Endothelial cell of umbilical vein (primary cell): ENCODE results near the gene ATRNL1. TPM values are rescaled to one million over a fixed set of nuclear protein-coding genes. Genes with fewer than 3 reads are reported as not detected.

Source experiments
- BruUV-seq: library from RNA; stranded (reverse); fragments of 400-500 nt; replicated peaks from 2 replicates; lab custom pipeline; 2021; lab: Mats Ljungman, UMichigan
- CTCF ChIA-PET: fragments of 300-600, 350-600 bp; sonication (Branson Sonifier 250); formaldehyde crosslinking; loops from one replicate; lab custom pipeline; 2021; ENCODE audit warnings: antibody characterized with exemption, inconsistent platforms; lab: Charles Lee
- POLR2A ChIA-PET: fragments of 300-600, 350-600 bp; sonication (Branson Sonifier 250); formaldehyde crosslinking; loops from one replicate; lab custom pipeline; 2021; ENCODE audit warnings: antibody characterized with exemption, inconsistent platforms; lab: Charles Lee
- DNase-seq: peaks from one replicate; pipeline ENCODE4 v3.0.0-alpha.2; 2011; ENCODE audit warnings: low read depth, low spot score
- FAIRE-seq: peaks from 2 replicates; lab custom pipeline; 2011; peaks lifted over from hg19 to GRCh38; lab: Jason Lieb, UNC
- H2AFZ ChIP-seq: 2 replicates; pipeline ENCODE4 v1.6.0; 2012; ENCODE audit warnings: low read depth, low read length, control low read depth, inconsistent platforms
- H3K27ac ChIP-seq: 2 replicates; pipeline ENCODE4 v1.5.1; 2011; ENCODE audit warnings: low read depth, mild to moderate bottlenecking, control low read depth, low read length, moderate library complexity; ENCODE audit not compliant: insufficient read depth
- H3K27me3 ChIP-seq, 2 experiments: 2 replicates each; pipeline versions ENCODE4 v1.6.0 to v1.6.1; 2011; ENCODE audit warnings: low read length in 2 of 2, mixed read lengths in 1 of 2; ENCODE audit not compliant: control insufficient read depth in 2 of 2, insufficient read depth in 2 of 2
- H3K36me3 ChIP-seq, 2 experiments: 2 replicates in 1 of 2; 3 replicates in 1 of 2; pipeline ENCODE4 v1.5.1; 2011; ENCODE audit warnings: low read length in 2 of 2, mild to moderate bottlenecking in 1 of 2, moderate library complexity in 1 of 2; ENCODE audit not compliant: control insufficient read depth in 2 of 2, insufficient read depth in 2 of 2; ENCODE audit errors: extremely low read depth in 1 of 2
- H3K4me1 ChIP-seq: 3 replicates; pipeline ENCODE4 v1.5.1; 2011; ENCODE audit warnings: mild to moderate bottlenecking, low read length; ENCODE audit not compliant: control insufficient read depth, insufficient read depth; ENCODE audit errors: extremely low read depth
- H3K4me2 ChIP-seq: 2 replicates; pipeline ENCODE4 v1.6.1; 2011; ENCODE audit warnings: low read length, control low read depth, mixed read lengths; ENCODE audit not compliant: insufficient read depth
- H3K4me3 ChIP-seq, 3 experiments: fragments of 200-600 bp in 1 of 3; sonication (generic), shearing (Covaris generic) in 1 of 3; replicated peaks in 1 of 3; 2 replicates each; pipeline ENCODE4 v1.5.1; 2011 to 2016; ENCODE audit warnings: control low read depth in 3 of 3, low read length in 3 of 3, mild to moderate bottlenecking in 2 of 3, inconsistent platforms in 1 of 3, low read depth in 1 of 3, moderate library complexity in 1 of 3; ENCODE audit not compliant: insufficient read depth in 1 of 3
- H3K79me2 ChIP-seq: 2 replicates; pipeline ENCODE4 v1.6.0; 2012; ENCODE audit warnings: low read length, inconsistent platforms; ENCODE audit not compliant: control insufficient read depth, insufficient read depth
- H3K9ac ChIP-seq: replicated peaks from 2 replicates; pipeline ENCODE3; 2011; ENCODE audit warnings: low read length, control low read depth; ENCODE audit not compliant: insufficient read depth; ENCODE audit errors: extremely low read depth
- H3K9me1 ChIP-seq: replicated peaks from 3 replicates; pipeline ENCODE4 v1.6.0; 2011; ENCODE audit warnings: mild to moderate bottlenecking, low read length; ENCODE audit not compliant: control insufficient read depth, insufficient read depth; ENCODE audit errors: extremely low read depth
- H3K9me3 ChIP-seq: replicated peaks from 2 replicates; pipeline ENCODE4 v1.5.1; 2012; ENCODE audit warnings: low read length, inconsistent platforms; ENCODE audit not compliant: control insufficient read depth, insufficient read depth
- H4K20me1 ChIP-seq: replicated peaks from 2 replicates; pipeline ENCODE3; 2011; ENCODE audit warnings: mild to moderate bottlenecking, low read length; ENCODE audit not compliant: control insufficient read depth, insufficient read depth; ENCODE audit errors: extremely low read depth
- CTCF ChIP-seq, 2 donors: IDR thresholded peaks; 1 replicate in 1 of 2; 2 replicates in 1 of 2; pipeline ENCODE4 v1.5.1; 2011; ENCODE audit warnings: low read length in 2 of 2, mild to moderate bottlenecking in 2 of 2, moderate library complexity in 2 of 2, control low read depth in 1 of 2, inconsistent platforms in 1 of 2, low read depth in 1 of 2; ENCODE audit not compliant: insufficient read depth in 1 of 2; ENCODE audit errors: extremely low read depth in 1 of 2
- FOS ChIP-seq: IDR thresholded peaks from 2 replicates; pipeline ENCODE4 v1.6.1; 2011; ENCODE audit warnings: mild to moderate bottlenecking, low read length, moderate library complexity, borderline replicate concordance; ENCODE audit not compliant: insufficient read depth
- GATA2 ChIP-seq: IDR thresholded peaks from 2 replicates; pipeline ENCODE4 v1.7.0; 2011; ENCODE audit warnings: low read depth, mild to moderate bottlenecking, moderate library complexity, mixed read lengths, low read length; ENCODE audit not compliant: insufficient read length, insufficient read depth
- JUN ChIP-seq: IDR thresholded peaks from 2 replicates; pipeline ENCODE4 v1.6.1; 2011; ENCODE audit warnings: borderline replicate concordance, low read depth; ENCODE audit not compliant: insufficient read length, insufficient read depth
- MAX ChIP-seq: IDR thresholded peaks from 2 replicates; pipeline ENCODE4 v1.6.1; 2011; ENCODE audit not compliant: insufficient read depth, insufficient read length
- POLR2A ChIP-seq: IDR thresholded peaks from 2 replicates; pipeline ENCODE4 v1.6.1; 2012; ENCODE audit warnings: low read depth, mild to moderate bottlenecking, control low read depth, low read length
- POLR2AphosphoS5 ChIP-seq: IDR thresholded peaks from 2 replicates; pipeline ENCODE4 v1.6.1; 2012; ENCODE audit warnings: low read depth, mild to moderate bottlenecking, control low read depth, low read length, moderate library complexity; ENCODE audit not compliant: insufficient read depth
- dilution Hi-C: fragments of 300-500 bp; cut with MboI; formaldehyde crosslinking; loops from one replicate; pipeline ENCODE4 v1.15.0; 2019; ENCODE audit warnings: low sequenced_read_pairs; ENCODE audit not compliant: extremely low pct_ligation_motif_present
- intact Hi-C: fragments of 100-400 bp; cut with micrococcal nuclease; formaldehyde crosslinking; loops from one replicate; pipeline ENCODE4 v1.10.0; 2022
- polyA plus RNA-seq, 4 experiments: library from polyadenylated mRNA; depleted of rRNA in 3 of 4; stranded (reverse) in 3 of 4; unstranded in 1 of 4; fragments of >200 nt; gene quantifications; 2 replicates each; pipeline versions ENCODE4 v1.2.1 to v1.2.3, GENCODE V29; 2011 to 2012; ENCODE audit warnings: missing spikeins in 1 of 4
- total RNA-seq: library from RNA; stranded (reverse); gene quantifications from 2 replicates; pipeline ENCODE4 v1.2.3, GENCODE V29; 2021

ATRNL1 gene
- total and polyA plus RNA-seq, 2 donors (not counting 3 experiments of a cell fraction or from before 2014, with no cell fraction given), result not detected

- Histone ChIP-seq H3K4me3 (no peak overlapping the region), H3K36me3 (no peaks in the 10 kb centered on the region), H3K79me2 (no peaks in the 10 kb centered on the region), H2AFZ (no peak overlapping the region), H4K20me1 (no peaks in the 10 kb centered on the region), H3K27ac (no peak overlapping the region), H3K9me1 (no peaks in the 10 kb centered on the region), H3K27me3 (no peaks in the 10 kb centered on the region), H3K4me2 (no peak overlapping the region), H3K9ac (no peak overlapping the region), H3K4me1 (no peaks in the 10 kb centered on the region), H3K9me3 (no peaks in the 10 kb centered on the region)
- FAIRE-seq, result no peak
- DNase-seq, result no peak
- intact Hi-C loops, result no loop called here
- POLR2A ChIA-PET, result no interaction called here
- dilution Hi-C loops, result no loop called here
- CTCF ChIA-PET, result no interaction called here
- BruUV-seq, result no TSS peak
- TF ChIP-seq FOS, result peak; percentile 20
- no peak for TF ChIP-seq POLR2A
- TF ChIP-seq JUN, result no peak
- no peak for TF ChIP-seq GATA2
- no peak for TF ChIP-seq CTCF (IDR thresholded peaks at IDR 0.05; ENCODE audit: extremely low read depth in 1 of 2, insufficient read depth in 1 of 2, low read depth in 1 of 2, low read length in 2 of 2)
- TF ChIP-seq MAX, result no peak
- no peak for TF ChIP-seq POLR2AphosphoS5
These were observed 768.7 kb downstream of the ATRNL1 start for GRCh38 chr10:115861864-115862263.
